ENCODE data around the gene ATG10. TPM values are rescaled to one million over a fixed set of nuclear protein-coding genes. Genes with fewer than 3 reads are reported as not detected.

ATG10 gene
- total RNA-seq (2022; extraction: Qiagen RNA extraction; ENCODE audit: low read depth) = 6.8 to 9.3 TPM (median 8.5 TPM) in 5 replicates

DNA sequence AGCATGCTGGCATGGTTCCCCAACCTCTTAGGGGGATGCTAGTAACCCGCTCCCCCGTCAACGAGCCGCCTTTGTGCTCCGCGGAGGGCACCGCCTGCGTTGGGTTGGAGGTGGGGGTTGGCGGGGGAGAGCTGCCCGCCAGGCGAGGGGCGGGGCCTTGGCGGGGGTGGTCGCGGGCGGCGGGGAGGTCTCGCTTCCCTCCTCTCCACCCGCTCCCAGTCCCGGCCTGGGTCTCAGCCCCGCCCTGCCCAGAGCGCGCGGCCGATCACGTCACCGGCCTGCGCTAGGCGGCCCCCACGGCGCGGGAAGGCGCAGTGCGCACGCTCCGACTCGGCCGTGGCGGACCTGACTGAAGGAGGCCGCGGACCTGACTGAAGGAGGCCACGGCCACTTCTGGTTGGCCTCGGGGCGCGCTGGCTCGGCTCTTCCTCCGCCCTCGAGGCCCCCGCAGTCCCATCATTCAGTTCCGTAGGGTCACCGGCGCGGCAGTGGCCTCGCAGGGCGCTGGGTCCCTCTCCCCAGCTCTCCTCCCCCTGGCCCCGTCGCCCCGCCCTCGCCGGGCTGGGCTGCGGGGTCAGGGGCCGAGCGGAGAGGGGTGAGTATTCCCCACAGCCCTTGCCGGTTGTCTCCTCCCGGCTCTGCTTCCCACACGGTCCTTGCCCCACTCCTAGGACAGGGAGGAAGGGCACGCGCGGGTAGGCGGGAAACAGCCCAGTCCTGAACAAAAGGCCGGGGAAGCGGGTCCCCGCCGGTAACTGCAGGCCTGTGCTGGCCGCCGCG, at the start of gene ATG10:
Gene ATG10 (plus strand): TSS at position 312 of the 780 bp plus-strand sequence. CDS start 15,548 bp downstream, outside the sequence.

GRCh38 chr5:82277987-82278710, 306.3 kb downstream of the ATG10 start, which contains the start of gene RPS23:
Gene RPS23 (minus strand): TSS chr5:82278354. CDS start chr5:82278323, 31 bp downstream.

Other genes with a start within 250 kb of the ATG10 start
- 7.5 to 9.6 TPM (median 8.7 TPM) in 5 replicates for gene SSBP2, start 220.9 kb upstream of the ATG10 start, total RNA-seq (2022; extraction: Qiagen RNA extraction; ENCODE audit: low read depth)

All from A549 treated with DMSO at 1 μM for 4 hours (cell line).